Endothelial cell of umbilical vein (primary cell): ENCODE data around the gene SHCBP1L. TPM values are rescaled to one million over a fixed set of nuclear protein-coding genes. Genes with fewer than 3 reads are reported as not detected.

Experiments
- BruUV-seq: library from RNA; stranded (reverse); fragments of 400-500 nt; replicated peaks from 2 replicates; lab custom pipeline; 2021; lab: Mats Ljungman, UMichigan
- CTCF ChIA-PET: fragments of 300-600, 350-600 bp; sonication (Branson Sonifier 250); formaldehyde crosslinking; loops from one replicate; lab custom pipeline; 2021; ENCODE audit warnings: antibody characterized with exemption, inconsistent platforms; lab: Charles Lee
- POLR2A ChIA-PET: fragments of 300-600, 350-600 bp; sonication (Branson Sonifier 250); formaldehyde crosslinking; loops from one replicate; lab custom pipeline; 2021; ENCODE audit warnings: antibody characterized with exemption, inconsistent platforms; lab: Charles Lee
- DNase-seq: peaks from one replicate; pipeline ENCODE4 v3.0.0-alpha.2; 2011; ENCODE audit warnings: low read depth, low spot score
- FAIRE-seq: peaks from 2 replicates; lab custom pipeline; 2011; peaks lifted over from hg19 to GRCh38; lab: Jason Lieb, UNC
- H2AFZ ChIP-seq: 2 replicates; pipeline ENCODE4 v1.6.0; 2012; ENCODE audit warnings: low read depth, low read length, control low read depth, inconsistent platforms
- H3K27ac ChIP-seq: 2 replicates; pipeline ENCODE4 v1.5.1; 2011; ENCODE audit warnings: low read depth, mild to moderate bottlenecking, control low read depth, low read length, moderate library complexity; ENCODE audit not compliant: insufficient read depth
- H3K27me3 ChIP-seq, 2 experiments: 2 replicates each; pipeline versions ENCODE4 v1.6.0 to v1.6.1; 2011; ENCODE audit warnings: low read length in 2 of 2, mixed read lengths in 1 of 2; ENCODE audit not compliant: control insufficient read depth in 2 of 2, insufficient read depth in 2 of 2
- H3K36me3 ChIP-seq, 2 experiments: 2 replicates in 1 of 2; 3 replicates in 1 of 2; pipeline ENCODE4 v1.5.1; 2011; ENCODE audit warnings: low read length in 2 of 2, mild to moderate bottlenecking in 1 of 2, moderate library complexity in 1 of 2; ENCODE audit not compliant: control insufficient read depth in 2 of 2, insufficient read depth in 2 of 2; ENCODE audit errors: extremely low read depth in 1 of 2
- H3K4me1 ChIP-seq: 3 replicates; pipeline ENCODE4 v1.5.1; 2011; ENCODE audit warnings: mild to moderate bottlenecking, low read length; ENCODE audit not compliant: control insufficient read depth, insufficient read depth; ENCODE audit errors: extremely low read depth
- H3K4me2 ChIP-seq: 2 replicates; pipeline ENCODE4 v1.6.1; 2011; ENCODE audit warnings: low read length, control low read depth, mixed read lengths; ENCODE audit not compliant: insufficient read depth
- H3K4me3 ChIP-seq, 3 experiments: fragments of 200-600 bp in 1 of 3; sonication (generic), shearing (Covaris generic) in 1 of 3; replicated peaks in 1 of 3; 2 replicates each; pipeline ENCODE4 v1.5.1; 2011 to 2016; ENCODE audit warnings: control low read depth in 3 of 3, low read length in 3 of 3, mild to moderate bottlenecking in 2 of 3, inconsistent platforms in 1 of 3, low read depth in 1 of 3, moderate library complexity in 1 of 3; ENCODE audit not compliant: insufficient read depth in 1 of 3
- H3K79me2 ChIP-seq: 2 replicates; pipeline ENCODE4 v1.6.0; 2012; ENCODE audit warnings: low read length, inconsistent platforms; ENCODE audit not compliant: control insufficient read depth, insufficient read depth
- H3K9ac ChIP-seq: replicated peaks from 2 replicates; pipeline ENCODE3; 2011; ENCODE audit warnings: low read length, control low read depth; ENCODE audit not compliant: insufficient read depth; ENCODE audit errors: extremely low read depth
- H3K9me1 ChIP-seq: replicated peaks from 3 replicates; pipeline ENCODE4 v1.6.0; 2011; ENCODE audit warnings: mild to moderate bottlenecking, low read length; ENCODE audit not compliant: control insufficient read depth, insufficient read depth; ENCODE audit errors: extremely low read depth
- H3K9me3 ChIP-seq: replicated peaks from 2 replicates; pipeline ENCODE4 v1.5.1; 2012; ENCODE audit warnings: low read length, inconsistent platforms; ENCODE audit not compliant: control insufficient read depth, insufficient read depth
- H4K20me1 ChIP-seq: replicated peaks from 2 replicates; pipeline ENCODE3; 2011; ENCODE audit warnings: mild to moderate bottlenecking, low read length; ENCODE audit not compliant: control insufficient read depth, insufficient read depth; ENCODE audit errors: extremely low read depth
- CTCF ChIP-seq, 2 donors: IDR thresholded peaks; 1 replicate in 1 of 2; 2 replicates in 1 of 2; pipeline ENCODE4 v1.5.1; 2011; ENCODE audit warnings: low read length in 2 of 2, mild to moderate bottlenecking in 2 of 2, moderate library complexity in 2 of 2, control low read depth in 1 of 2, inconsistent platforms in 1 of 2, low read depth in 1 of 2; ENCODE audit not compliant: insufficient read depth in 1 of 2; ENCODE audit errors: extremely low read depth in 1 of 2
- EZH2 ChIP-seq: IDR thresholded peaks from 2 replicates; pipeline ENCODE4 v1.6.1; 2012; ENCODE audit warnings: borderline replicate concordance, low read depth, mild to moderate bottlenecking, moderate library complexity, low read length, inconsistent platforms; ENCODE audit not compliant: severe bottlenecking
- FOS ChIP-seq: IDR thresholded peaks from 2 replicates; pipeline ENCODE4 v1.6.1; 2011; ENCODE audit warnings: mild to moderate bottlenecking, low read length, moderate library complexity, borderline replicate concordance; ENCODE audit not compliant: insufficient read depth
- GATA2 ChIP-seq: IDR thresholded peaks from 2 replicates; pipeline ENCODE4 v1.7.0; 2011; ENCODE audit warnings: low read depth, mild to moderate bottlenecking, moderate library complexity, mixed read lengths, low read length; ENCODE audit not compliant: insufficient read length, insufficient read depth
- JUN ChIP-seq: IDR thresholded peaks from 2 replicates; pipeline ENCODE4 v1.6.1; 2011; ENCODE audit warnings: borderline replicate concordance, low read depth; ENCODE audit not compliant: insufficient read length, insufficient read depth
- MAX ChIP-seq: IDR thresholded peaks from 2 replicates; pipeline ENCODE4 v1.6.1; 2011; ENCODE audit not compliant: insufficient read depth, insufficient read length
- MYC ChIP-seq: IDR thresholded peaks from one replicate; pipeline ENCODE4 v1.6.1; 2011; ENCODE audit warnings: mild to moderate bottlenecking, low read depth, low read length
- POLR2A ChIP-seq: IDR thresholded peaks from 2 replicates; pipeline ENCODE4 v1.6.1; 2012; ENCODE audit warnings: low read depth, mild to moderate bottlenecking, control low read depth, low read length
- POLR2AphosphoS5 ChIP-seq: IDR thresholded peaks from 2 replicates; pipeline ENCODE4 v1.6.1; 2012; ENCODE audit warnings: low read depth, mild to moderate bottlenecking, control low read depth, low read length, moderate library complexity; ENCODE audit not compliant: insufficient read depth
- dilution Hi-C: fragments of 300-500 bp; cut with MboI; formaldehyde crosslinking; loops from one replicate; pipeline ENCODE4 v1.15.0; 2019; ENCODE audit warnings: low sequenced_read_pairs; ENCODE audit not compliant: extremely low pct_ligation_motif_present
- intact Hi-C: fragments of 100-400 bp; cut with micrococcal nuclease; formaldehyde crosslinking; loops from one replicate; pipeline ENCODE4 v1.10.0; 2022
- polyA plus RNA-seq, 4 experiments: library from polyadenylated mRNA; depleted of rRNA in 3 of 4; stranded (reverse) in 3 of 4; unstranded in 1 of 4; fragments of >200 nt; gene quantifications; 2 replicates each; pipeline versions ENCODE4 v1.2.1 to v1.2.3, GENCODE V29; 2011 to 2012; ENCODE audit warnings: missing spikeins in 1 of 4
- total RNA-seq: library from RNA; stranded (reverse); gene quantifications from 2 replicates; pipeline ENCODE4 v1.2.3, GENCODE V29; 2021

Gene SHCBP1L
- total and polyA plus RNA-seq, 2 donors (not counting 3 experiments of a cell fraction or from before 2014, with no cell fraction given): not detected

- no peak for DNase-seq
- H3K9me3 ChIP-seq: no peaks in the 10 kb centered on the region
- no peaks in the 10 kb centered on the region for H3K27me3 ChIP-seq
- no peak overlapping the region for H3K9ac ChIP-seq
- no peak for FAIRE-seq
- ChIA-PET POLR2A (interaction anchor here (0.5 kb wide), 1 partner anchor 16 kb away, joined by 4 read pairs; no protein-coding TSS in a partner anchor), CTCF (no interaction called here)
- H3K4me2 ChIP-seq: no peak overlapping the region
- H3K4me3 ChIP-seq: no peak overlapping the region
- H3K79me2 ChIP-seq: peaks cover 62% of the 10 kb centered on the region
- no TSS peak for BruUV-seq
- no peaks in the 10 kb centered on the region for H3K4me1 ChIP-seq
- H3K36me3 ChIP-seq: peaks cover 52 to 79% of the 10 kb centered on the region in 2 experiments
- no peak overlapping the region for H2AFZ ChIP-seq
- TF ChIP-seq MYC: no peak
- TF ChIP-seq CTCF (IDR thresholded peaks at IDR 0.05; ENCODE audit: extremely low read depth in 1 of 2, insufficient read depth in 1 of 2, low read depth in 1 of 2, low read length in 2 of 2): no peak
- no peak for TF ChIP-seq POLR2AphosphoS5
- no peak for TF ChIP-seq JUN
- TF ChIP-seq EZH2: no peak
- TF ChIP-seq MAX: no peak
- no peak for TF ChIP-seq GATA2
- no peak for TF ChIP-seq FOS
- TF ChIP-seq POLR2A: no peak
- H3K9me1 ChIP-seq: no peaks in the 10 kb centered on the region
- H3K27ac ChIP-seq: no peak overlapping the region
- peaks cover 8% of the 10 kb centered on the region for H4K20me1 ChIP-seq
- intact Hi-C loops: no loop called here
- dilution Hi-C loops: no loop called here
Observed at GRCh38 chr1:182855911-182856310, 97.1 kb downstream of the SHCBP1L start.
